ENCODE data around the gene KIF24.
"Not testable (repeated sequence)": the region's sequence is repeated elsewhere in the genome, so short reads cannot be mapped to it uniquely, and the experiment has no call there.

KIF24 gene

GRCh38 chr9:34370970-34371880, 42.2 kb upstream of the KIF24 start:
- H3K4me3 Mint-ChIP-seq = peak overlapping the region; percentile 60
- peaks cover 4% of the 10 kb centered on the region for H3K4me1 Mint-ChIP-seq
- no peaks in the 10 kb centered on the region for H3K27me3 Mint-ChIP-seq
- peaks cover 13% of the 10 kb centered on the region for H3K36me3 Mint-ChIP-seq
- H3K27ac Mint-ChIP-seq = no peak overlapping the region
- ATAC-seq (ENCODE audit: low read depth) = peak; percentile 65
- peaks cover 4% of the 10 kb centered on the region for H3K9me3 Mint-ChIP-seq
- no peak for DNase-seq (ENCODE audit: low spot score in 2 of 2)

DNA sequence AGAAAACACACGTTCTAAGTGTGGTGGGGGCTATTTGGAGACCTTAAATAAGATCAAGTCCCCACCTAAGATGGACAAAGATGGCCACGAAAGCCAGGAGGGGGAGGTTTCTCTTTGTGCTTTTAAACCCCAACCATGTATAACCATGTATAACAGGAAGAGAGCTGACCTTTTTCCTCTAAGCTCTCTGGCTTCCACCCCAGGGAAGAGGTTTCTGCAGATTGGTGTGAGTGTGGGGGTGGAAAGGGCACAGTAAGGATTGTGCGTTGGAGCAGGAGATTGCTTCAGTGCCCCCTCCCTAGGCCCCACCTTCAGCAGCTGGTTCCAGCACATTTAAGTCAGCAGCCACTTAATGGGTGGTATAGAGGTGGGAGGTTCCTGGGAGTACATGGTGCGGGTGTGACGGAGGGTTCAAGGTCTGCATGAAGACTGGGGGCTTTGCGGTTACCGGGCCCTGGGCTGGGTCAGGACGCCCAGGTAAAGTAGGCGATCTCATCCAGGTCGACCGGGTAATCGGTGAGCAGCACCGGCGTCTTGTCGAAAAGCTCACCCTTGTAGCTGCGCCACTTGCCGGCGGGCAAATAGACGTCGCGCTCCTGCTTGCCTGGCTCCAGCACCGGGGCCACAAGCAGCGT, 41.4 kb upstream of the KIF24 start:
- ATAC-seq (ENCODE audit: low read depth) (no peak), DNase-seq (ENCODE audit: low spot score in 2 of 2) (no peak)
- H3K4me3 Mint-ChIP-seq = peak overlapping the region; percentile 60
- H3K36me3 Mint-ChIP-seq = peaks cover 13% of the 10 kb centered on the region
- H3K27ac Mint-ChIP-seq = no peak overlapping the region
- H3K4me1 Mint-ChIP-seq = no peaks in the 10 kb centered on the region
- H3K27me3 Mint-ChIP-seq = no peaks in the 10 kb centered on the region
- H3K9me3 Mint-ChIP-seq = peaks cover 4% of the 10 kb centered on the region

DNA sequence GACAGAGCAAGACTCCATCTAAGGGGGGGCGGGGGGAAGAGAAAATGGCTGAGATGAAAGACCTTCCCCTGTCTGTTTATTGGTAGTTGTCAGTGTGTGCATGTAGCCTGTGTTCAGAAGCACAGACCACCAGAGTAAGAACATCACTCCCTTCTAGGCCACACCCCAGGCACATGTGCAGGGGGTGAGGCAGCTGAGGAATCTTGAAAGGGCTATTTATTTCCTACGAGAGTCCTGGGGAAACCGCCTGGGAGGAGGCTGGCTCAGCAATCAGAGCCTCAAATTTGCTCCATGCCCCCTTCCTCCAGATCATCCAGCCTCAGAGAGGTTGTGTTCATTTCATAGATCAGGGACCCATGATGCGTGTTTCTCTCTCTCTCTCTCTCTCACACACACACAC, 40.6 kb upstream of the KIF24 start:
- DNase-seq (ENCODE audit: low spot score in 2 of 2) = no peak
- no peak overlapping the region for H3K4me3 Mint-ChIP-seq
- no peak for ATAC-seq (ENCODE audit: low read depth)
- no peak overlapping the region for H3K27ac Mint-ChIP-seq
- peaks cover 13% of the 10 kb centered on the region for H3K36me3 Mint-ChIP-seq
- H3K9me3 Mint-ChIP-seq = peaks cover 4% of the 10 kb centered on the region
- no peaks in the 10 kb centered on the region for H3K27me3 Mint-ChIP-seq
- H3K4me1 Mint-ChIP-seq = no peaks in the 10 kb centered on the region

DNA sequence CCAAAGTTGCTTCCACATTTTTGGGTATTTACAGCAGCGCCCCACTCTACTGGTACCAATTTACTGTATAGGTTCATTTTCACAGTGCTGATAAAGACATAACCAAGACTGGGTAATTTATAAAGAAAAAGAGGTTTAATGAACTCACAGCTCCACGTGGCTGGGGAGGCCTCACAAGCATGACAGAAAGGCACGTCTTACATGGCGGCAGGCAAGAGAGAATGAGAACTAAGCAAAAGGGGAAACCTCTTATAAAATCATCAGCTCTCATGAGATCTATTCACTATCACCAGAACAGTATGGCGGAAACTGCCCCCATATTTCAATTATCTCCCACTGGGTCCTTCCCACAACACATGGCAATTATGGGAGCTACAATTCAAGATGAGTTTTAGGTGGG, 39.7 kb upstream of the KIF24 start:
- not testable (repeated sequence) for H3K27ac Mint-ChIP-seq, H3K4me1 Mint-ChIP-seq

DNA sequence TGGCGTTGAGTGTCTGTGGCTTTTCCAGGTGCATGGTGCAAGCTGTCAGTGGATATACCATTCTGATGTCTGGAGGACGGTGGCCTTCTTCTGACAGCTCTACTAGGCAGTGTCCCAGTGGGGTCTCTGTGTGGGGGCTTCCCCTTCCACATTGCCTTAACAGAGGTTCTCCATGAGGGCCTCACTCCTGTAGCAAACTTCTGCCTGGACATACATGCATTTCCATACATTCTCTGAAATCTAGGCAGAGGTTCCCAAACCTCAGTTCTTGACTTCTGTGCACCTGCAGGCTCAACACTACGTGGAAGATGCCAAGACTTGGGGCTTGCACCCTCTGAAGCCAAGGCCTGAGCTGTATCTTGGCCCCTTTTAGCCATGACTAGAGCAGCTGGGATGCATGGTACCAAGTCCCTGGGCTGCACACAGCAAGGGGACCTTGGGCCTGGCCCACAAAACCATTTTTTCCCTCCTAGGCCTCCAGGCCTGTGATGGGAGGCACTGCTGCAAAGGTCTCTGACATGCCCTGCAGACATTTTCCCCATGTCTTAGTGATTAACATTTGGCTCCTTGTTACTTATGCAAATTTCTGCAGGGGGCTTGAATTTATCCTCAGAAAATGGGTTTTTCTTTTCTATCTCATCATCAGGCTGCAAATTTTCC, 38.8 kb upstream of the KIF24 start:
- H3K27me3 Mint-ChIP-seq; H3K27ac Mint-ChIP-seq; H3K9me3 Mint-ChIP-seq; H3K4me3 Mint-ChIP-seq; ATAC-seq (ENCODE audit: low read depth); DNase-seq (ENCODE audit: low spot score in 2 of 2); H3K4me1 Mint-ChIP-seq: not testable (repeated sequence)
- H3K36me3 Mint-ChIP-seq = peaks cover 13% of the 10 kb centered on the region

More for the DNA sequence above, 39.7 kb upstream of the KIF24 start:
- H3K4me3 Mint-ChIP-seq; H3K27me3 Mint-ChIP-seq; DNase-seq (ENCODE audit: low spot score in 2 of 2); ATAC-seq (ENCODE audit: low read depth); H3K9me3 Mint-ChIP-seq: not testable (repeated sequence)
- peaks cover 13% of the 10 kb centered on the region for H3K36me3 Mint-ChIP-seq

- DNase-seq (ENCODE audit: low spot score in 2 of 2) (no peak), ATAC-seq (ENCODE audit: low read depth) (no peak)
- Mint-ChIP-seq H3K9me3 (peaks cover 4% of the 10 kb centered on the region), H3K27ac (no peak overlapping the region), H3K36me3 (peaks cover 15% of the 10 kb centered on the region), H3K27me3 (no peaks in the 10 kb centered on the region), H3K4me3 (no peak overlapping the region), H3K4me1 (no peaks in the 10 kb centered on the region)
These were observed 37.3 kb upstream of the KIF24 start for GRCh38 chr9:34366365-34366764.

DNA sequence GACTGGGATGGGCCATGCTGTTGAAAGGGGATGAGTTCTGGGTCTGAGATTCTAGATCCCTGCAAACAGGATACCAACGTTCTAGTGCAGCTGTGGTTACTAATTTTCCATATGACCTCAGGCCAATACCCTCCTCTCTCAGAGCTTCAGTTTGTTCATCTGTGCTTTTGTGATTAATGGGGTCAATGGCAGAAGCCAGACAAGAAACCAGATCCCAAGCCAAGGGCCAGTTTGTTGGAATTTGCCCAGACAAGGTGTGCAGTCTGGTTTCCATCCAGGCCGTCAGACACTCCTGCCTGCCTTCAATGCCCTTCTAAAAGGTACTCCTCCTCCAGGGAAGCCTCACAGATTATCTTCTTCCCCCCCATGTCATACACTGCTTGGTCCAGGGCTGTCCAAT, 36.2 kb upstream of the KIF24 start:
- Mint-ChIP-seq H3K4me1 (no peaks in the 10 kb centered on the region), H3K27me3 (no peaks in the 10 kb centered on the region), H3K4me3 (no peak overlapping the region), H3K27ac (no peak overlapping the region), H3K36me3 (peaks cover 15% of the 10 kb centered on the region), H3K9me3 (peaks cover 4% of the 10 kb centered on the region)
- ATAC-seq (ENCODE audit: low read depth) (no peak), DNase-seq (ENCODE audit: low spot score in 2 of 2) (no peak)

DNA sequence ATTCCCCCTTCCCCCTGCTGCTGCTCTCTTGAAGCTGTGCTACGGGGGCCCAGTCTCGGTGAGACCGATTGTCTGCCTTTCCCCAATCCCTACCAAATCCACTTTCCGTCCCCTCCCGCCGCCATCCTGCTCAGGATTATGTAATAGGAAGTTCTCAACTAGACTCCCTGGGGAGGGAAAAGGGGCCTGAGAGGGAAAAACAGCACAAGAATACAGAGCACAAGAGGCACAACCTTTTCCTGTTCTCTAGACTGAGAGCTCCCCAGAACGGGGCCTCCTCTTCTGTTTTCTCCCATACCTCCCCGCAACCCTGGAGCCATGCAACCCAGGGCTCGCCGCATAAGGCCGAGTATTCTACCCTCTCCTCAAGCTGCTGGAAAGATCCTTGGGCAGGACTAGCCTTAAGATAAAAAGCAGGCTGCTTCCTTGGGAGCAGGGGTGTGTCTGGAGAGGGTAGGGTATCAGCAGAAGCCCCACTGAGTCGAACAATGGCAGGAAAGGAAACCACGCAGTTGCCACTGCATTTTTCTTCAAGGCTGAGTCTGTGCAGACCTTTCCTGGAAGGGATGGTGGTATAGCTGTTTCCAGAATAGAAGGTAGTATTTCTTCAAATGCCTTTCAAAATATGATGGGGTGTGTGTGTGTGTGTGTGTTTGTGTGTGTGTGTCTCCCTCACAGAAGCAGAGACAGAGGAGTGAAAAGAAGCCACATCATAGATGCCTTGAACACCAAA, 34.7 kb upstream of the KIF24 start:
- no peaks in the 10 kb centered on the region for H3K27me3 Mint-ChIP-seq
- peaks cover 13% of the 10 kb centered on the region for H3K36me3 Mint-ChIP-seq
- ATAC-seq (ENCODE audit: low read depth) (no peak), DNase-seq (ENCODE audit: low spot score in 2 of 2) (no peak)
- no peak overlapping the region for H3K27ac Mint-ChIP-seq
- no peak overlapping the region for H3K4me3 Mint-ChIP-seq
- peaks cover 4% of the 10 kb centered on the region for H3K9me3 Mint-ChIP-seq
- H3K4me1 Mint-ChIP-seq = no peaks in the 10 kb centered on the region

DNA sequence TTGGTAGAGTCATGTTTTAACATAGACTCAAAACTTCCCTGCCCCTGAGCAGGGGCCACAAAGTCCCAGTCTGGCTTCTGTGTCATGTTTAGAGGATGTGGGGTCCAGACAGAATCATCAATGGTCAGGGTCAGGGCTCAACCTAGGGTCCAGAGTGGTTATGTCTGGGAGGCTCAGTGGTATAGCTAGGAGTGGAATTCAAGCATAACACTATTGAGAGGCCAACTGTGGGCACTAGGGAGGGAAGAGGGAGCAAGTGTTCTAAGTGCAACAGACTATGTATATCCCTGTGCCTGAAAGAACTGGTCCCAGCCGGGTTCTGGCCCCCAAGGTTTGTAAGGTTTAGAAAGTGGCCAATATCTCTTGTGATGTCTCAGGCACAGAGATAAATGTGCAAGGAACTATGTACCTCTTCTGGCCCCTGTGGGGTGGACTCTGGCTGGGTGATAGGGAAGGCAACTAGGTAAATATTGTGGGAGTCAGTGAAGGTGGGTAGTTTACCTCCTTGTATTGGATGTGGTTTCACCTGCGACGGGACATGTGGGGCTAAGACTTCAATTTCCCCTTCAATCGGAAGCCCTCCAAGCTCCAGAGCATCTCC, 33.6 kb upstream of the KIF24 start:
- peaks cover 11% of the 10 kb centered on the region for H3K36me3 Mint-ChIP-seq

DNA sequence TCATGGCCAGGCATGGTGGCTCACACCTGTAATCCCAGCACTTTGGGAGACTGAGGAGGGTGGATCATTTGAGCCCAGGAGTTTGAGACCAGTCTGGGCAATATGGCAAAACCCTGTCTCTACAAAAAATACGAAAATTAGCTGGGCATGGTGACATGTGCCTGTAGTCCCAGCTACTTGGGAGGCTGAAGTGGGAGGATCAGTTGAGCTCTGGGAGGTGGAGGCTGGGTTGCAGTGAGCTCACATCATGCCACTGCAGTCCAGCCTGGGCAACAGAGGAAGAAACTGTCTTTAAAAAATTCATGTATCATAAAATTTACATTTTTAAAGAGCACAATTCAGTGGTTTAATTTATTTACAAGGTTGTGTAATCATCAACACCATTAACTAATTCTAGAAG, 23.9 kb upstream of the KIF24 start:
- DNase-seq (ENCODE audit: low spot score in 2 of 2) = not testable (repeated sequence)

More for the DNA sequence above, 33.6 kb upstream of the KIF24 start:
- no peaks in the 10 kb centered on the region for H3K4me1 Mint-ChIP-seq
- no peaks in the 10 kb centered on the region for H3K27me3 Mint-ChIP-seq
- no peak overlapping the region for H3K4me3 Mint-ChIP-seq
- H3K27ac Mint-ChIP-seq = no peak overlapping the region
- no peak for DNase-seq (ENCODE audit: low spot score in 2 of 2)
- peaks cover 9% of the 10 kb centered on the region for H3K9me3 Mint-ChIP-seq
- no peak for ATAC-seq (ENCODE audit: low read depth)

GRCh38 chr9:34352122-34352652, 23.1 kb upstream of the KIF24 start:
- not testable (repeated sequence) for H3K4me1 Mint-ChIP-seq; DNase-seq (ENCODE audit: low spot score in 2 of 2); H3K27ac Mint-ChIP-seq; H3K4me3 Mint-ChIP-seq; ATAC-seq (ENCODE audit: low read depth); H3K9me3 Mint-ChIP-seq; H3K27me3 Mint-ChIP-seq
- peaks cover 18% of the 10 kb centered on the region for H3K36me3 Mint-ChIP-seq

More for the DNA sequence above, 23.9 kb upstream of the KIF24 start:
- peaks cover 10% of the 10 kb centered on the region for H3K9me3 Mint-ChIP-seq
- peaks cover 18% of the 10 kb centered on the region for H3K36me3 Mint-ChIP-seq
- not testable (repeated sequence) for H3K27ac Mint-ChIP-seq; H3K4me1 Mint-ChIP-seq; H3K27me3 Mint-ChIP-seq; ATAC-seq (ENCODE audit: low read depth); H3K4me3 Mint-ChIP-seq

GRCh38 chr9:34349324-34349723, 20.3 kb upstream of the KIF24 start:
- peaks cover 12% of the 10 kb centered on the region for H3K36me3 Mint-ChIP-seq
- no peaks in the 10 kb centered on the region for H3K4me1 Mint-ChIP-seq
- no peaks in the 10 kb centered on the region for H3K27me3 Mint-ChIP-seq
- DNase-seq (ENCODE audit: low spot score in 2 of 2) (no peak), ATAC-seq (ENCODE audit: low read depth) (no peak)
- no peaks in the 10 kb centered on the region for H3K9me3 Mint-ChIP-seq
- H3K4me3 Mint-ChIP-seq = no peak overlapping the region
- H3K27ac Mint-ChIP-seq = no peak overlapping the region

DNA sequence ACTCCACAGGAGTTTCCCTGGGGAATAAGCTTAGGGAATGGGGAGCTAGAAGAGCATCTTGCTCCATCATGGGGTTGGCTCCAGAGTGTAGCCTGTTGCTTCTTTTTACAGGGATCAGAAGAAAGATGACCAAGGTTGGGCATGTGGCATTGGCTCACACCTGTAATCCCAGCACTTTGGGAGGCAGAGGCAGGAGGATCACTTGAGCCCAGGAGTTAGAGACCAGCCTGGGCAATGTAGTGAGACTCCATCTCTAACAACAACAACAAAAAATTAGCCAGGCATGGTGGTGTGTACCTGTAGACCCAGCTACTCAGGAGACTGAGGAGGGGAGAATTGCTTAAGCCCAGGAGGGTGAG, 18.7 kb upstream of the KIF24 start:
- no peak overlapping the region for H3K27ac Mint-ChIP-seq
- ATAC-seq (ENCODE audit: low read depth) = no peak

More for the DNA sequence above, 18.7 kb upstream of the KIF24 start:
- H3K4me3 Mint-ChIP-seq = no peak overlapping the region
- no peaks in the 10 kb centered on the region for H3K27me3 Mint-ChIP-seq
- no peaks in the 10 kb centered on the region for H3K9me3 Mint-ChIP-seq
- no peaks in the 10 kb centered on the region for H3K4me1 Mint-ChIP-seq
- H3K36me3 Mint-ChIP-seq = peaks cover 19% of the 10 kb centered on the region
- DNase-seq (ENCODE audit: low spot score in 2 of 2) = no peak

Measured in memory B cell (primary cell).